GM21825 (cell line): ENCODE measurements around the gene HEATR5B.

ENCODE experiments used
- ATAC-seq: cut with Tn5 transposase; IDR thresholded peaks from one replicate; pipeline ENCODE4 v1.9.1; 2021; ENCODE audit warnings: mild to moderate bottlenecking, moderate library complexity; ENCODE audit not compliant: unreplicated experiment

The HEATR5B gene

GRCh38 chr2:37083873-37084794, at the start of gene HEATR5B, which contains the start of gene GPATCH11:
HEATR5B (minus strand) TSS chr2:37084372; CDS start chr2:37083414, 958 bp downstream.
GPATCH11 (plus strand) TSS chr2:37084518; CDS start chr2:37088382, 3,864 bp downstream.
- ATAC-seq, result peak; percentile 83

- no peak for ATAC-seq
Observed at GRCh38 chr2:37132914-37133313, 48.7 kb upstream of the HEATR5B start.

DNA sequence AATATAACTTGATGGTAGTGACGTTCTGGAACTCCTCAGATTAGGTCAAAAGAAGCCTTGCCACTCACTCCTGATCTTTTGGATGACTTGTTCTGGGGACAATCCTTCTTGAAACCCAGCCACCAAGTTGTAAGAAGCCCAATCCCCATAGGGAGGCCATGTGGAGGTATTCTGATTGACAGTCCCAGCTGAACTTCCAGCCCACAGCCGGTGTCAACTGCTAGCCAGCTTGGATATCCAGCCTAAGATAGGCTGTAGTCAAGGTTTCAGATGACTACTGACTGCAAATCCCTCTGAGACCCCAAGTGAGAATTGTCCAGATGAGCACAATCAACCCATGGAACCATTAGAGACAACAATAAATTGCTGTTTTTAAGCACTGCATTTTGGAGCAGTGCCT, 41.2 kb upstream of the HEATR5B start:
- no peak for ATAC-seq

- ATAC-seq, result no peak
Observed at GRCh38 chr2:37119157-37119556, 35.0 kb upstream of the HEATR5B start.

- no peak for ATAC-seq
Observed at GRCh38 chr2:37117566-37117965, 33.4 kb upstream of the HEATR5B start.

DNA sequence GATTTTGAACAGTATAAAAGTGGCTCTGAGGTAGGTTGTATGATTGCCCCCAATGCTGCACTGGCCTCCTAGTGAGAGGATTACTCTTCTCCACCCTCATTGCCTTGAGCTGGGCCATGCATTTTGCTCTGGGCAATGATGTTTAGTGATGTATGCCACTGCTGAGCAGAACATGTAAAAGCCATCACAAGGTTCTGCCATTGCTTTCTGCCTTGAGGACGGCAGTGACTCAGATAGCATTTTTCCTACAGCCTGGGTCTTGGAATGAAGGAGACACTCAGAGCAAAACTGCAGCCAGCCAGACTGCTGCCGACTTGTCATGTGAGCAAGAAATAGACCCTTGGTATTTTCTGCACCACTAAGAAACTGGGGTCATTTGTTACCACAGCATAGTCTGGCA, 27.8 kb upstream of the HEATR5B start:
- ATAC-seq, result no peak

- no peak for ATAC-seq
Observed at GRCh38 chr2:37110306-37111212, 26.4 kb upstream of the HEATR5B start.

- ATAC-seq, result no peak
Observed at GRCh38 chr2:37109523-37109922, 25.4 kb upstream of the HEATR5B start.

GRCh38 chr2:37105150-37105549, 21.0 kb upstream of the HEATR5B start:
- no peak for ATAC-seq

DNA sequence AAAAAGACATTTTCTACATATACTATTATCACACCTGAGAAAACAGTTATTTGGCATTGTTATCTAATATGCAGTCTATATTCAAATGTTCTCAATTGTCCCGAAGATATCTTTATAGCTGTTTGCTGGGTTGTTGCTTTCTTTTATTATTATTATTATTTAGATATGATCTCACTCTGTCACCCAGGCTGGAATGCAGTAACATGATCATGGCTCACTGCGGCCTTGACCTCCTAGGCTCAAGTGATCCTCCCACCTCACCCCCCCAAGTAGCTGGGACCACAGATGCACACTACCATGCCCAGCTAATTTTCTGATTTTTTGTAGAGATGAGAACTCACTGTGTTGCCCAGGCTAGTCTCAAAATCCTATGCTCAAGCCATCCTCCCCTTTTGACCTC, 20.0 kb upstream of the HEATR5B start:
- no peak for ATAC-seq

DNA sequence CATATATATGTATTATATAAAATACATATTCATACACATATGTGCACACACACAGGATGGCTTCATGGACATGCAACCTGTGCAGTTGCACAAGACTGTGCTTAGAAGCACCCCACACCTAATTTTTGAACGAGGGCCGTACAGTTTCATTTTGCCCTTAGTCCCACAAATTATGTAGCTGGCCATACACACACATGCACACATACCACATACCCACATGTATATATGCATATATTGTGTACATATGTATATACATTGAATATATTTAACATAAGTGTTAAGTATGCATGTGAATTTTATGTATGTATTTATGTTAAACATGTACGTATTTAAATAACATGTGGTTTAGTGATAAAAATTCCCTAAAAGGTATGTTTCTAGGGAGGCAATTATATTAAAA, 18.4 kb upstream of the HEATR5B start:
- no peak for ATAC-seq

DNA sequence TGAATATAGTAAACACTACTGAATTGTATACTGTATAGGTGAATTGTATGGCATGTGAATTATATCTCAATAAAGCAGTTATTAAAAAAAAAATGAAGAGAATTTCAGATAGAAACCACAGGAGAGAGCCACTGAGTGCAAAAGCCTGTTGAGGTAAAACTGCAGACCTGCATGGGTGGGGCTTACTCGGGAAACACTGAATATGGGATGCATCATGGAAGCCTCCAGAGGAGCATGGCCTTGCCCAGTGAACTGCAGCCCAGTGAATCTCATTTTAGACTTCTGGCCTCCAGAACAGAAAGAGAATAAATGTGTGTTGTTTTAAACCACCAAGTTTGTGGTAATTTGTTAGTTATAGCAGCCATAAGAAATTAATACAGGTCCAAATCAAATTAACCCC, 15.9 kb upstream of the HEATR5B start:
- no peak for ATAC-seq

GRCh38 chr2:37098416-37099118, 14.4 kb upstream of the HEATR5B start:
- no peak for ATAC-seq

DNA sequence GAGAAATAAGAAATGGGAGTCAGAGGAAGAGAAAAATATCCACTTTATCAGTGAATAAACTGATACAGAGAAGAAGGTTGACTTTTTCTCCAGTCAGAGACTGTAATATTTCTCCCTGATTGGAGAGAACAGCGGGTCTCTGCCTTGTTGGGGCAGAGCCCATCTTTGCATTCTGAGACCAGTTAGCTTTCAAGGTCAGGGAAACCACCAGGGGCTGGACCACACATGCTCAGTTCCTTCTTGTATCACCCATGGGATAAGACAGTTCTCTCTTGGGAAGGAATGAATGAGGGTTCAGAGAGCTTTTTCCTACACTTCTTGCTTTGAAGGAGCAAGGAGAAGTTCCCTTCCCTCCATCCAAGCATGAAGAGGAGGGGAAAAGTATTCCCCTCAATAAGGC, 12.4 kb upstream of the HEATR5B start:
- no peak for ATAC-seq

- ATAC-seq, result peak; percentile 51
Observed at GRCh38 chr2:37091873-37092272, 7.7 kb upstream of the HEATR5B start.

GRCh38 chr2:37090019-37090477, 5.9 kb upstream of the HEATR5B start:
- ATAC-seq, result peak; percentile 84

- ATAC-seq, result no peak
Observed at GRCh38 chr2:37085731-37086147, 1.6 kb upstream of the HEATR5B start.

DNA sequence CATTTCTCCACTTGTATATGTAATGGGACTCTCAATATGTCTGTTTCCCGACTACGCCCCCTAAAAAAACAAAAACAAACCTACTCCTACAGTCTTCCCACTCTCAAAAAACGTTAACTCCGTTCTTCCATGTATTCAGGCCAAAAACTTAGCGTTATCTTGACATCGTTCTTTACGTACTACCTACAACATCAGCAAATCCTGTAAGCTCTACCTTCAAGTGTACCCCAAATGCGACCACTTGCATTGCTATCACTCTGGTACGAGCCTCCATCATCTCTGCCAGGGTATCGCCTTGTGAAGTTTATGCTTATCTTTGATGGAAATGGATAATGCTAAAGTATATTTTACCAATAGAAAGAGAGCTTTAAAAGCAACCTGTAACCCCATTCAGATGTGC, 625 bp upstream of the HEATR5B start:
- ATAC-seq, result no peak

DNA sequence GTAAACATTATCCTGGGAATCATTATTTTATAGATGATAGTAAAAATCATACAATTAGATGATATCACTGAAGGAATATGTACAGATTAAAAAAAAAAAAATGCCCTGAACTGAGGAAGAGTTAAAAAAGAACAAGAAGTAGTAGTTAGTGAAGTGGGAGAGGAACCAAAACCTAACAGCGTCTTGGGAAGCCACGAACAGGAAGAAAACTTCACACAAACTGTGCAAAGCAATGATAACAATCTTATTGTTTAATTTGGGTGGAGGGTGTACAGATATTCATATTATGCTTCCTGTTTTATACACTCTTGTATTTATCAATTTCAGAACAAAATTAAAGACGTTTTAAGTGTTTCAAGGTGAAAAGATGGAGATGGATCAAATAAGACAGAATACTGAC, 3.5 kb downstream of the HEATR5B start:
- no peak for ATAC-seq

GRCh38 chr2:37080266-37080665, 3.9 kb downstream of the HEATR5B start:
- no peak for ATAC-seq

DNA sequence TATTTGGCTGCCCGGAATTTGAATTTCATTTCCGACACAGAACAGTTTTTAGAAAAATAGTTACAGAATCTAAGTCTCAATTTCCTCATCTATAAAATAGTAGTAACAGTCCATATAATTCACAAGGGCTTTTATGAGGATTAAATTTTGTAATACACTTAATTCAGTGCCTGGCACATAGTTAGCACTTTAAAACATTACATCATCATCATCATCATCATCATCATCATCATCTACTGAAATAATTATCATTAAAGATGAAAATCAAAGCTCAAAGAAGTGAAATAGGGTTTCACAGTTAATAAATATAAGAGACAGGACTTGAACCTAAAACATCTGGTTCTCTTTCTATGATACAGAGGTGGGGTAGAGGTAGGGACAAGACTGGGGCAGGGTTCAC, 13.2 kb downstream of the HEATR5B start:
- no peak for ATAC-seq
